ENCODE data around the gene OR10H3. TPM values are rescaled to one million over a fixed set of nuclear protein-coding genes. Genes with fewer than 3 reads are reported as not detected.

Gene OR10H3
- total and polyA plus RNA-seq, 3 donors from 2014 or later, result not detected

- Histone ChIP-seq H3K27ac (no peak overlapping the region), H3K4me1 (peaks cover 4% of the 10 kb centered on the region), H3K27me3 (no peaks in the 10 kb centered on the region), H3K9me3 (no peaks in the 10 kb centered on the region), H3K4me3 (no peak overlapping the region), H3K36me3 (ENCODE audit: low read depth, missing control alignments) (no peaks in the 10 kb centered on the region)
- WGBS, 2 donors, result 64 to 68% methylated on average over 2 of the region's 2 CpGs
- TF ChIP-seq POLR2A (IDR thresholded peaks at IDR 0.05), result no peak
- TF ChIP-seq, protein P1, sequence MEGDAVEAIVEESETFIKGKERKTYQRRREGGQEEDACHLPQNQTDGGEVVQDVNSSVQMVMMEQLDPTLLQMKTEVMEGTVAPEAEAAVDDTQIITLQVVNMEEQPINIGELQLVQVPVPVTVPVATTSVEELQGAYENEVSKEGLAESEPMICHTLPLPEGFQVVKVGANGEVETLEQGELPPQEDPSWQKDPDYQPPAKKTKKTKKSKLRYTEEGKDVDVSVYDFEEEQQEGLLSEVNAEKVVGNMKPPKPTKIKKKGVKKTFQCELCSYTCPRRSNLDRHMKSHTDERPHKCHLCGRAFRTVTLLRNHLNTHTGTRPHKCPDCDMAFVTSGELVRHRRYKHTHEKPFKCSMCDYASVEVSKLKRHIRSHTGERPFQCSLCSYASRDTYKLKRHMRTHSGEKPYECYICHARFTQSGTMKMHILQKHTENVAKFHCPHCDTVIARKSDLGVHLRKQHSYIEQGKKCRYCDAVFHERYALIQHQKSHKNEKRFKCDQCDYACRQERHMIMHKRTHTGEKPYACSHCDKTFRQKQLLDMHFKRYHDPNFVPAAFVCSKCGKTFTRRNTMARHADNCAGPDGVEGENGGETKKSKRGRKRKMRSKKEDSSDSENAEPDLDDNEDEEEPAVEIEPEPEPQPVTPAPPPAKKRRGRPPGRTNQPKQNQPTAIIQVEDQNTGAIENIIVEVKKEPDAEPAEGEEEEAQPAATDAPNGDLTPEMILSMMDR (IDR thresholded peaks at IDR 0.05), result no peak
- no peak for DNase-seq
- intact Hi-C loops (cut with DNase I; ENCODE audit: low total_unique reads), result no loop called here
Observed at GRCh38 chr19:15775249-15775648, 37.5 kb downstream of the OR10H3 start.

DNA sequence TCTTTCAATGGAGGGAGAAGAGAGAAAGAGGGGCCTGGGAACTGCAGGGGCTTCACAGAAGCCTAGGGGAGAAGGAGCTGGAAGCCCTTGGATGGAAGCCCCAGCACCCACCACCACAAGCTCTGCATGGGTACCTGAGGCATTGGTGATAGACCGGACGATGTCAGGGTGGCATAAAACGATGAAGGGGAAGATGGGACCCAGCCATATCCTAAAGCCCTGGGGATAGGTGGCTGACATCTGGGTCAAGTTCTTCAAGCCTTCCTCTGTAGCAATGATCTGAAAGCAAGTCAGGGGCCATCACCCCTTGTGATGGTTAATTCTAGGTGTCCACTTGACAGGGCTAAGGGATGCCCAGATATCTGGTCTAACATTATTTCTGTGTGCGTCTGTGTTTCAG, 38.5 kb downstream of the OR10H3 start:
- Histone ChIP-seq H3K36me3 (ENCODE audit: low read depth, missing control alignments) (no peaks in the 10 kb centered on the region), H3K27me3 (no peaks in the 10 kb centered on the region), H3K9me3 (no peaks in the 10 kb centered on the region), H3K27ac (no peak overlapping the region), H3K4me1 (peaks cover 9% of the 10 kb centered on the region), H3K4me3 (no peak overlapping the region)
- DNase-seq, result no peak
- intact Hi-C loops (cut with DNase I; ENCODE audit: low total_unique reads), result no loop called here
- WGBS, 2 donors, result 86 to 95% methylated on average over 4 of the region's 4 CpGs
- no peak for TF ChIP-seq POLR2A (IDR thresholded peaks at IDR 0.05)
- TF ChIP-seq, protein P1 (IDR thresholded peaks at IDR 0.05), result no peak

DNA sequence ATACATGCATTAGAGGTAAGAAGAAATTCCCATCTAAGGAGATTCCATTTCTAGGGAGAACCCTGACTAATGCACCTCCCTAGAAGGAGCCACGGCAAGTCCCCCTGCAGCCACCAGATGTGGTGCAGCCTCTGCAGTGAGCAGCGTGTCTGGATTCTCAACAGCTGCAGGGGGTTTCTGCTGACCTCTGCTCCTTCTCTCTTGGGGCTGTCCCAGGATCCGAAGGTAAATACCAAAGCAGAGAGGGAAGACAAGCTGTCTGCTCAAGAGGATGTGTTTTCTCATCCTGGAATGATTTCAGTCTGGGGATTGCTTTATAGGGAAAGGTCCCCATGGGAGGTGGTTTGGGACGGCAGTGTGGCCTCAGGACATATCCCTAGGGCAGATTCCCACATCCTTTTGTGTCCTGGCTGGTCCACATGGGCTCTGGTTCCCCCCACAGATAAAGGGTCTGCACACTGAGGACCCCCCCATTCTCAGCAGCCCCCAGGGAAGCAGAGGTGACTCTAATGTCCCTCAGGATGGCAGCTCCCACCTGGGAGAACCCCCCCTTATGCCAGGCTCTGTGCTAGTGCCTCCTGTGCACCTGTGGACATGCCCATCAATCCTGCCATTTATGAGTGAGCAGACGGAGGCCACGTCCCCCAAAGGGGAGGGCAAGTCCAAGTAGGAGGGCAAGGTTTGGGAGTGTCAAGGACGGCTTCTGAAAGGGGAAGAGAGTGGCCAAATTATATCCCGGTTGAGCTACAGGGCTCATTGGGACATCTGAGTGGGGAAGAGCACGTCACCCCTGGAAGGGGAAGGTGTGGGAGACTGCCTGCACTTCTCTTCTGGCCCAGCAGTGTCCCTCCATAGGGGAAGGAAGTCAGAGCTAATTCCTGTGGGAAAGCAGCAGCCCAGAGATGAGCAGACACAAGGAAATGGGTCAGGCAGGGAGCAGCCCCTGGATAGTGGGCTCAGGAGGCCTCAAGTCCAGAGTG, 39.5 kb downstream of the OR10H3 start:
- no peak for DNase-seq
- Histone ChIP-seq H3K27ac (no peak overlapping the region), H3K36me3 (ENCODE audit: low read depth, missing control alignments) (no peaks in the 10 kb centered on the region), H3K27me3 (no peaks in the 10 kb centered on the region), H3K4me1 (peaks cover 11% of the 10 kb centered on the region), H3K4me3 (no peak overlapping the region), H3K9me3 (no peaks in the 10 kb centered on the region)
- 56 to 64% methylated on average over 8 to 9 of the region's 9 CpGs for WGBS, 2 donors
- intact Hi-C loops (cut with DNase I; ENCODE audit: low total_unique reads), result no loop called here
- no peak for TF ChIP-seq POLR2A (IDR thresholded peaks at IDR 0.05)
- TF ChIP-seq, protein P1 (IDR thresholded peaks at IDR 0.05), result no peak

DNA sequence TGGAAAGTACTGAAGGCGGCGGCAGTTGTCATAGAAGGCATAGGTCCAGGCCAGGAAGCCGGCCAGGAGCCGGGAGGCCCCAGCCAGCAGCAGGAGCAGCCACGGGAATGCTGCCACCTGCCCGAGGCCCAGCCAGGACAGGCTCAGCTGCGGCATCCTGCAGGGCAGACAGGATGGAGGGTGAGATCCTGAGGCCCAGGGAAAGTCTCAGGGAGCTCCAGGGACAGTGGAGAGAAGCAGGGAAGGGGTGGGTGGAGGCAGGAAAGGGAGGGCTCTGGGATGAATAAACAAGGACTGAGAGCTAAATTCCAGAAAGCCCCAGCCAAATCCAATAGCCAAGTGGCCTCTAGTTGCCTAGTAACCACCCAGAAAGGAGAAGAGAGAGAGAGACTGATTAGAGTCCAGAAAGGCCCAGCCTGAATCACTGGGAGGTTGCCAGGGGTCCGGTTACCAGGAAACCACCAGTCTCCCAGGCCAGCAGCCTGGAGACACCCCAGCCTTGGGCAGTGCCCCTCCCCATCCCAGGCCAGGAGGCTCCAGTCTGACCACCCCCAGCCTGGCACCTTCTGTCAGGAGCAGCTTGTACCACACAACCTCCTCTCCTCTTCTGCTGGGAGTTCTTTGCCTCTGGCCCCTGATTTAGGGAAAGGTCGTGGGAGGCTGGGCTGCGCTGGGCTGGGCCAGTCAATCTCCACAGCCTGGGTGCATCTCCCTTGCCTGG, 42.1 kb downstream of the OR10H3 start:
- H3K27ac ChIP-seq, result peak overlapping the region; percentile 55 to 59
- peak; percentile 66 for DNase-seq
- H3K9me3 ChIP-seq, result no peaks in the 10 kb centered on the region
- TF ChIP-seq, protein P1 (IDR thresholded peaks at IDR 0.05), result no peak
- TF ChIP-seq POLR2A (IDR thresholded peaks at IDR 0.05), result no peak
- intact Hi-C loops (cut with DNase I; ENCODE audit: low total_unique reads), result no loop called here
- H3K27me3 ChIP-seq, result no peaks in the 10 kb centered on the region
- H3K36me3 ChIP-seq (ENCODE audit: low read depth, missing control alignments), result no peaks in the 10 kb centered on the region
- WGBS, 2 donors, result 13 to 38% methylated on average over 5 to 10 of the region's 10 CpGs
- H3K4me3 ChIP-seq, result no peak overlapping the region
- H3K4me1 ChIP-seq, result peaks cover 21% of the 10 kb centered on the region
